Activated T-cell treated with anti-CD3 and anti-CD28 coated beads for 48 hours (primary cell): ENCODE measurements around the gene ESR1.
"Not testable (repeated sequence)": the region's sequence is repeated elsewhere in the genome, so short reads cannot be mapped to it uniquely, and the experiment has no call there.

Experiments used
- DNase-seq: peaks from one replicate; pipeline ENCODE4 v3.0.0-alpha.2; 2020; ENCODE audit warnings: low read depth

Gene ESR1

DNA sequence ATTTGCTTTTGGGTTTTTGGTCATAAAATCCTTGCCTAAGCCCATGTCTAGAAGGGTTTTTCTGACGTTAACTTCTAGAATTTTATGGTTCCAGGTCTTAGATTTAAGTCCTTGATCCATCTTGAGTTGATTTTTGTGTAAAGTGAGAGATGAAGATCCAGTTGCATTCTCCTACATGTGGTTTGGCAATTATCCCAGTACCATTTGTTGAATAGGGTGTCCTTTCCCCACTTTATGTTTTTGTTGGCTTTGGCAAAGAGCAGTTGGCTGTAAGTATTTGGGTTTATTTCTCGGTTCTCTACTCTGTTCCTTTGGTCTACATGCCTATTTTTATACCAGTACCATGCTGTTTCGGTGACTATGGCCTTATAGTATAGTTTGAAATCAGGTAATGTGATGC is 86.9 kb downstream of the ESR1 start:
- DNase-seq = not testable (repeated sequence)

DNA sequence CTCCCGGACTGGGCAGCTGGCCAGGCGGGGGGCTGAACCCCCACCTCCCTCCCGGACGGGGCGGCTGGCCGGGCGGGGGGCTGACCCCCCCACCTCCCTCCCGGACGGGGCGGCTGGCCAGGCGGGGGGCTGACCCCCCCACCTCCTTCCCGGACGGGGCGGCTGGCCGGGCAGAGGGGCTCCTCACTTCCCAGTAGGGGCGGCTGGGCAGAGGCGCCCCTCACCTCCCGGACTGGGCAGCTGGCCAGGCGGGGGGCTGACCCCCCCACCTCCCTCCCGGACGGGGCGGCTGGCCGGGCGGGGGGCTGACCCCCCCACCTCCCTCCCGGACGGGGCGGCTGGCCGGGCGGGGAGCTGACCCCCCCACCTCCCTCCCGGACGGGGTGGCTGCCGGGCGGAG is 91.7 kb downstream of the ESR1 start:
- DNase-seq = not testable (repeated sequence)

DNA sequence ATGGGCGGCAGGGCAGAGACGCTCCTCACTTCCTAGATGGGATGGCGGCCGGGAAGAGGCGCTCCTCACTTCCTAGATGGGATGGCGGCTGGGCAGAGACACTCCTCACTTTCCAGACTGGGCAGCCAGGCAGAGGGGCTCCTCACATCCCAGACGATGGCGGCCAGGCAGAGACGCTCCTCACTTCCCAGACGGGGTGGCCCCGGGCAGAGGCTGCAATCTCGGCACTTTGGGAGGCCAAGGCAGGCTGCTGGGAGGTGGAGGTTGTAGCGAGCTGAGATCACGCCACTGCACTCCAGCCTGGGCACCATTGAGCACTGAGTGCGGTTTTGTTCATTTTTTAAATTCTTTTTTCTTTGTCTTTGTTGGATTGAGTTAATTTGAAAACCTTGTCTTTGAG is 92.3 kb downstream of the ESR1 start:
- not testable (repeated sequence) for DNase-seq

DNA sequence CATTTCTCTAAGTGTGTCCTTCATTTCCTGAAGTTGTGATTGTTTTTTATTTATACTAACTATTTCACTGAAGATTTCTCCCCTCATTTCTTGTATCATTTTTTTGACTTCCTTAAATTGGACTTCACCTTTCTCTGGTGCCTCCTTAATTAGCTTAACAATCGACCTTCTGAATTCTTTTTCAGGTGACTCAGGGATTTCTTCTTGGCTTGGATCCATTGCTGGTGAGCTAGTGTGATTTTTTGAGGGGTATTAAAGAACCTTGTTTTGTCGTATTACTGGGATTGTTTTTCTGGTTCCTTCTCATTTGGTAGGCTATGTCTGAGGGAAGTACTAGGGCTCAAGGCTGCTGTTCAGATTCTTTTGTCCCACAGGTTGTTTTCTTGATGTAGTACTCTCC is 92.8 kb downstream of the ESR1 start:
- DNase-seq = no peak

DNA sequence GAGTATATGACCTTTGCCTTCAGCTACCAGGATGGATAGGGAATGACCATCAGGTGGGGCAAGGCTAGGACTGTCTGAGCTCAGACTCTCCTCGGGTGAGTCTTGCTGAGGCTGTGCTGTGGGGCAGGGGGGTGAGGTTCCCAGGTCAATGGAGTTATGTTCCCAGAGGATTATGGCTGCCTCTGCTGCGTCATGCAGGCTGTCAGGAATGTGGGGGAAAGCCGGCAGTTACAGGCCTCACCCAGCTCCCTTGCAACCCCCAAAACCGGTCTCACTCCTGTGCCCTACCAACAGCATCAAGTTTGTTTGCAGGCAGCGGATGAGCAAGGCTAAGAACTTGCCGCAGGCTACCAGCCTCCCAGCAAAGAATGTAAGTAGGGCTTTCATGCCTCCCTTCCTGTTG is 93.5 kb downstream of the ESR1 start:
- no peak for DNase-seq

DNA sequence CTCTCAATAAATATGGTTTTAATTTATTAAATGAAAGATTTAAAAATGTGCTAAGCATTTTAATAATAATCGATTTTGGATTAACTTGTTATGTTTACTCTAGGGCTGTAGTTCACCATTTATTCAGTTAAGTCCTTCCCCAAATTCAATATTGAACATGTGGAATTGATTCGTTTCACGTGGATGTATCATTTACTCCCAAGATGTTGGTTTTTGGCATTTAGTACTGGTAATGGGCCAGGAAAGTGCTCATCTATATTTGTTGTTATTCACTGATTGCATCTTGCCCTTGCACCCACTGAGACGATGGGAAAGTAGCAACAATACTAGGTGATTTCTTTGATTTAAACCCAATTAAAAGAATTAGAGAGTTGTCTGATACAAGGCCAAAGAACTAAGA is 97.1 kb downstream of the ESR1 start:
- no peak for DNase-seq

DNA sequence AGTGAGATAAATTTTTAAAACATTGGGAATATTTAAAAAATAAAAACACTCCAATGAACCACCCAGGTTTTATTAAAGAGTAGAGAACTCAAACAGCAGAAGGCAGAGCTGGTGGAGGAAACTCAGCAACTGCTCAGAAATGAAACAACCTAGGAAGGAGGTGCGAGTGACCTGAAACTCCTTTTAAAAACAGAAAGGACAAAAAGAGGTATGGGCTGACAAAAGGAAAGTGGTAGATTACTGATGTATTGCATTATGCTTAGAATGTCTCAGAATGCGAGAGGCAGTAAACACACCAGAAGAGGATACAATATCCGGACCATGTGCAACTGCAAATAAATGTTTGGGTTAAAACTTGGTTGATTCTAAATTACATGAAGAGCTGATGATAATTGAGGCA is 97.6 kb downstream of the ESR1 start:
- DNase-seq = no peak

DNA sequence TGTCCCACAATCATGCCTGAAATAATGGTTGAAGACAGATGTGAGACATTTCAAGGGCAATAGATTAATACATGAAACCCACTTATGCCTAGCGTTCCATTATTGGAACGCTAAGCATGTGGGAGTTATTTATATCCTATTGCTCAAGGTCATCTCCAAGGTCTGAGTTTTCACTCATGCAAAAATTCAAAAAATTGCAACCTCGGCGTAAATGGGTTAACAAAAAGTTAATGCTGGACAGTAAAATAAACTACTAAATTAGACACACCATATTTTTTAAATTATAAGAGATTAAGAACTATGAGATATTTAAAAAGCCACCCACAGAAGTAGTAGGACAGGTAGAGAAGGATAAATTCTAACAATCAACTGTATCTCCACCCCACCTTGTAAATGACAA is 98.4 kb downstream of the ESR1 start:
- no peak for DNase-seq

DNA sequence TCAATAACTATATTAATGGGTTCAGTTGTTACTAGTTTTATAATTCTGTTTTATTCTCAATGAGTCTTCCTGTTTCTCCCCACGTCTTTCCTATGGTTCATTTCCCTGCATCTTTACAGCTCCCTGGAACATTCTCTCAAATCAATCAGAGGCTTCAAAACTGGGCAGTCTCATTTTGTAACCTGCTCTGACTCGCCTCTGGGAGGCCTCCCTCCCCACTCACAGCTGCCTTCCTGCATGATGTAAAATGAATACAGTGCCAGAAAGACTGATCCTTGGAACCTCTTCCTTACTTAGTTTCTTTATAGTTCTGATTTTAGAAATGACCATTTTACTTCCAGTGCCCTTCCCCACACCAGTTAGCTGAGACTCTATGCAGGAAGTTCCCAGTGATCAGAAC is 103.9 kb downstream of the ESR1 start:
- DNase-seq = no peak

DNA sequence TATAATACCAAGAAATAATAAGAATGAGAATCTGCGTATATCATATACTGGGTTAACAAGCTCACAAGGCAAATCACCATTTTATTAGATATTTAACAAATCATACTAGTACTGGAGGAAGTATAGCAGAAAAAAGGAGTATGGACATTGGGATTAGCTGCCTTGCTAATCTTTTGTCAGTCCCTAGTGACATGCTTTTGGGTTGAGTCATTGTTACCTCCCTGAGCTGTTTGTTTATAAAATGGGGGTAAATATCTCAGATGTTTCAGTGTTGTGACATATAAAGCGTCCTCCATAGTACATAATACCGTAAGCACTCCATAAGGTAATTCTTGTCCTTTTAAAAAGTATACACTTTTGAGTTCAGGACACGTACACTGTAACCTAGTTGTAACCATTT is 107.0 kb downstream of the ESR1 start:
- DNase-seq = no peak

DNA sequence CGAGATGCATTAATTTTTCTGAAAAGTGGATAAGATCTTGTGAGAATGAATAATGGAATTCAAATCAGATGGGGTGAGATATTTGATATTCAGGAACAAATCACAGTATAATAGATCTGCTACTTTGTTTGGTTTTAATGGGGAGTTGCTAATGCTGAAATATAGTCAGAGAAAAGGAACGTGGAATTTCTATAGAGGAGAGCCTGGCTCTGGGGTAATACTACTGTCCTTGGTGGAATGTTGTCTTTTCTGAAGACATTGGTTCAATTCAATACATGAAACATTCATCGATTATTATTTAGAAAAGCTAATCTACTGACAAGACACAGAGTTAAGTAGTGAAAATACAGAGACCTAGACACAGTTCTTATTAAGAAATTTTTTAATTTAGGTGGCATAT is 108.6 kb downstream of the ESR1 start:
- DNase-seq = no peak

DNA sequence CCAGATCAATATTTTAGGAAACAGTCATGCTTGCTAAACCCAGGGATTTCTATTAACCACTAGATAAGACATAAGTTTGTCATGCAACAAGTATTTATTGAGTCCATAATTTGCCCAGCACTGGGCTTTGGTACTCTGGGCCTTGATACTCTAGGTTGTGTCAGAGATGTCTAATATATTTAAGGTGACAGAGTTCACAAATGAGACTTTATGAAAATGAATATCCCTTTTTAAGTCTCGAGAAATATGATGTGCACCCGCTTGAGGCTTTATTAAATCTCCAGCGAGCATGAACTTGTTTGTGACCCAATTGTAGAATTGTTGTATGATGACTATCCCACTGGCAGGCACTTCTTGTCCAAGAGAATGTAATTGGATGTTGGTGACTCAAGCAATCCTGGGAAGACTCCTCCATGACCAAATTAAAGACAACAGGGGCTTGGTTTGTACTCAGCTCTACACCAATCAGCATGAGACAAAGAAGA is 109.2 kb downstream of the ESR1 start:
- DNase-seq = no peak

DNA sequence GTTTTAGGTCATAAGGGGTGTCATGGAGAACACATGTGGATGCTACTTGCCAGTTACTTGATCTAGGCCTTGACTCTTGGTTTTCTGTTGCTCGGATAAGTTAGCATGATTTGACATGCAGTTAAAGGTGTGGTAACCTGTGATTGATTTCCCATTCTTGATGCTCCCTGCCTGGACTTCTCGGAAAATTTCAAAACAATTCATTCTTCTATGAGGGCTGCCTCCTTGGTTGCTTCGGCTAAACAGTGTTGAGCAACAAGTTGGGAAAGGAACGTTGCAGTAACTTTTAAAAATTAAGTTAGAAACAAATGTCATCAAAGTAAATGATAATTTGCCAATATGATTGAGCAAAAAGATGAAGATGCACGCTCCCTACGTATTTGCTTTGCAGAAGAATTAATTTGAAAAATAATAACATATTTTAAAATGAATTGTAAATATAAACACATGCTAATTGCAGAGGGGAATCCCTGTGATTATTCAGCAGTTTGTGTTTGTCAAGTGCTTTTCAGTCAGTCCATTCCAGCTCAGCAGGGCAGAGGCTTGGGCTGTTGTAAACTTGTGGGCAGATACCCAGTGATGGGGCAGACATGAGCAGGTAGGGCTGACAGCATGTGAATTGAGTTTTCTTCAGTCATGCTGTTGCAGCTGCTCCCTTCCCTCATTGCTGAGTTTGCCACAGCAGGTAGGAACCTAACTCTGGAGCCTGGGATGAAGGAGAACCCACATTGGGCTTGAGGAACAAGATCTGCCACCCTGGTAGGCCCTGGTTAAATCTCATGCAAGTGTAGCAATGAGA is 110.2 kb downstream of the ESR1 start:
- DNase-seq = no peak

DNA sequence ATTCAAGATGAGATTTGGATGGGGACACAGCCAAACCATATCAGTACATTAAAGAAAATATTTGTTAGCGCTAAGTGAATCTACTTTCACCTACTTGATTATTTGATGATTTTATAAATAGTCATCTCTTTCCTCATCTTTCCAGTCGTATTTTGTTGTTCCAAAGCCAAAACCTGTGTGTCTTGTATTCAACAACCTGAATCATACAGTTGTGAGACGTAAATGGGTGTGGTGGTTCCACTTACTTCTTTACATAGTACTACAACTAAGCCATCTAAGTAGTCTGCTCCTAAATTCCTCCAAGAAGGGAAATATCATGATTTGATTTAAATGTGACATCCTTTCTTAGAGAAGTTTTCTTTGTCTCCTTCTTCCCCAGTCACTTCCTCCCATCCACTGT is 132.8 kb downstream of the ESR1 start:
- no peak for DNase-seq

DNA sequence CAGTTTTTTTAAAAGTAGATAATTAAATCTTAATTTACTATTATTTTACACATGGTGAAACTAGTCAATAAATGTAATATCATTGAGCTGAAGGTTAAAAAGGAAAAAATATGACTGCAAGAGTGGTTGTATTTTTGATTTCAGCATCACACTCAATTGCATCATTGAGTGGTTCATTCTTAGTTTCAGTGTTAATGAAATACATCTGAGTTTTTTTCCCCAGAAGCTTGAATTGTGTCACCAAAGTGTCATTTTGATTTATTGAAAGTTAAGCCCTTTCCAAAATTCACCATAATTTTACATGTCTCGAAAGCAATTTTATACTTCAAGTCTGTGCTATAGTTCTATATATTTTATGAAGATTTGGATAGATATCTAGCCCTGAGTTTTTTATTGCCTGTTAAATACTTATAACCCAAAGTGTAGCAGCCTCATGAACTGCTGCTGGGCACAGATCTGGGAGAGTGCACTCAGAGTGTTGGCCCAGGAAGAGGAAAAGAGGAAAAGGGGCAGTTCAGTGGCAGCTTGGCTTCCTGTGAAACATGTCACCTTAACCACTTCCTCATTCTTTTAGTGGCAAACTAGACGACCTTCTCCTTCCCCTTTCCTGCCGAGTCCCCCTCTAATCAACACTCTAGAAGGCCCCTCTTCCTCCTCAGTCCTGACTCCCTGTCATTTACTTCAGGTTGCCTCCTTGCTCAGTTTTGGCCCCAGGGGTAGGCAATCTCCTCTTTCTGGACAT is 140.7 kb downstream of the ESR1 start:
- no peak for DNase-seq

DNA sequence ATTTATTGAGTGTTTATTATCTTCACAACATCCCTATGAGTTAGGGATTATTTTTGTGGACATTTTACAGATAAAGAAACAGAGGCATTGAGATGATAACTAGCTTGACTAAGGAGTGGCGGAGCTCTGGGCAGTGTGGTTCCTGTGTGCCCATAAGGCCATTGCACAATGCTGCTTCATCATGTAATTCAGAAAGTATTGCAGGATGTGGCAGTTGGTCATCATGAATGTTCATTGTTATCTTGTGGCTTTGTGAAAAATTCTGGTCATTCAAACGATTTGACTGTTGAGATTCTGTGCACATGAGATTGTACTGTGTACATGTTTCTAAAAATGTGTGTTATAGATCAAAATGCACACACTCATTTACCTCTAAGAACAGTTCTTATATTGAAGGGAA is 150.8 kb downstream of the ESR1 start:
- DNase-seq = no peak

DNA sequence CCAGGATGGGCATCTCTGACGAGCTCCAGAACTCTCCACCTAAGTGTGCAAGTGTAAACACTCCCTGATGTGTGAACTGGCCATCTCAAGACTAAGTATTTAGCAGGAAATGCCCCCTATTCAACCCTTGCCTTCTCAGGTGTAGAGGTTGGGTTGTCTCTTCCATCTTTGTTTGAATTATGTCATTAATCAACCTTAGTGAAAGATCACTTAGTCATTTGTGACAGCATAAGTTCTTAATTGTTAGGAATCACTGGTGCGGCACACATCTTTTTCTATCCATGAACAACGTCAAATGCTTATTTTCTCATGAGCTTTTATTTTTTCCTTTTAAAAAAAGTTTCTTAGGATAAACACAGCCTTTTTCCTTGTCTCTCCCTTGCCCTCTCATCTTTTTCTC is 151.6 kb downstream of the ESR1 start:
- no peak for DNase-seq

DNA sequence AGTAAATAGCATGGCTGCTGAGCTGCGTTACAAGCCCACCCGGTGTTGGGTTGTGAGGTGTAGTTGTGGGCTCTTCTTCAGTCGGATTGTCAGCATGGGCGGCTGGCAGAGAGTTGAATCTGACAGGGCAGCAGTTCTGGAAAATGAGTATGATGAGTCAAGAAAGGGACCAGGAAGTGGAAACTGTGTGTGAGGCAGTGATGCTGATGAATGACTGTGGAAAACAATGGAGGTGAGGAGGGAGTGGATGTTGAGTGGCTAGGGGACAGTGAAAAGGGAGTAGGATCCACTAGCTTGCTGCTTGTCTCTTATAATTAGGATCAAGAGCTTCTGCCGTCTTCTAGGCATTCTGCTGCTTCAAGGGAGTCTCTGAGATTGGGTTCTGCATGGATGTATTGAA is 154.3 kb downstream of the ESR1 start:
- DNase-seq = no peak

DNA sequence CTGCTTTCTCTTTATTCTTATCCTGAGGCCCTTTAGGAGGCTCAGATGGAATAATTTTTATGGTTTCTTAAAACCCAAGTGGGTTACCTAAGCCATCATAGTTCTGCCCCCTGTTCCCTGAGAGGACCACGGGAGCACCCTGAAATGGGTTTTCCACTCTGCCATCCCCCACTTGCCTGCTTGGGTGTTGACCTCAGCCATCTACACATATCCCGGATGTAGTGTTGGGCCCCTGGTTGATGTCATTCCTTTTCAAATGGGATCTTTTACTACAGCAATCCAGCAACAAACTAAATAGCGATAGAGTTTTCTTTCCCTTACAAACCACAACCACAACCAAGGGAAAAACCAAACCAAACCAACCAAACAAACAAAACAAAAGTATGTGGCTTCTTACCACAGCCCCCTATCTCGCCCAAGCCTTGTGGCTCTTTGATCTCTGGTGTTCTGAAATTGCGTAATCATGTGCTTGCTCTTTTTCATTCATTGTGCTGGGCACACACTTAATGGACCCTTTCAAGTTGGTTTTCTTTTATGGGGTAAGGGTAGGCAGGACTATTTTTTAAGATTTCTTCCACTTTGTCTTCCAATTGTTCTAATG is 154.9 kb downstream of the ESR1 start:
- DNase-seq = no peak

DNA sequence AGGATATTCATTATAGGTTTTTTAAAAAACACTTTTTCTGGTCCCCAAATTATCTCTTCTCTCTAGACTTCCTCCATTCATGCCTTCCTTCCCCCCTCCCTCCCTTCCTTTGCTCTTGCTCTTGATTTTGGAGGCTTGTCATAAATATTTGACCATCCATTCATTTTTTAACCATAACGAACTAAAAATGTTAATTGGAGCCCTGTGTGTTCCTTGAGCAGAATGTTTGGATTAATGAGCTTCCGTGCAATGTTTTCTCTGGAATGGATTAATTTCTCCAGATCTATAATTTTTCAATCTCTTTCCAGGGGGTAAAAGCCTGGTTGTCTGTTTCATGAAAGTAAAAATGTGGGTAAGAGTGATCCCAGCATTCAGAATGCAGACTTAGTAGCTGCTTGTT is 155.5 kb downstream of the ESR1 start:
- no peak for DNase-seq

DNA sequence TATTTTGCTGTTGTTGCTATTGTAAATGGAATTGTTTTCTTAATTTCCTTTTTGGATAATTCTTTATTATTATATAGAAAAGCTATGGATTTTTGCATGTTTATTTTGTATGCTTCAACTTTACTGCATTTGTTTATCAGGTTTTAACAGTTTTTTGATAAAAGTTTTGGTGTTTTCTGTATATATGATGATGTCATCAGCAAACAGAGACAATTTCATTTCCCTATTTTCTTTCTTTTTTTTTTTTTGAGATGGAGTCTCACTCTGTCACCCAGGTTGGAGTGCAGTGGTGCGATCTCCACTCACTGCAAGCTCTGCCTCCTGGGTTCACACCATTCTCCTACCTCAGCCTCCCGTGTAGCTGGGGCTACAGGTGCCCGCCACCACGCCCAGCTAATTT is 156.9 kb downstream of the ESR1 start:
- DNase-seq = not testable (repeated sequence)

DNA sequence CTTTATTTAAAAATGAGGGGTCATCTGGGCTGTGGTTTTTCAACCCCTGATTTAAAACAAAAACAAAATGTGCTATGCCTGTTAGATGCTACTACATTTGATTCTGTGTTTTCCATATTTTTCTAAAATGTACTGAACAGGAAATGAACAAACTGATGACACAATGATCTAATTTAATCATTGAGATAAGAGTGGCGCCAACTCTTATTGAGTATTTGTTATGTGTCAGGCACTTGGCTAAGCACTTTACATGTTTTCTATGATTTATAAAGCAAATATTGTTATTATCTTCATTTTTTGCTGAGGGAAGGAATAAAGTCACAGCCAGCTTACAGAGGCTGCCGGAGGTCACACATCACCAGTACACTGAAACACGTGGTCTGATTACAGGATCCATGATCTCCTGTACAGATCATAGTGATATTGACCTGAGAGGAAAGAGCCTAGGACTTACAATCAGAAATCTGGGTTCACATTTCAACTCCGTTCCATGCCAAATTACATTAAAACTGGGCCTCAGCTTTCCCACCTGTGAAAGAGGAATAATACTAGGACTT is 166.7 kb downstream of the ESR1 start:
- DNase-seq = no peak

DNA sequence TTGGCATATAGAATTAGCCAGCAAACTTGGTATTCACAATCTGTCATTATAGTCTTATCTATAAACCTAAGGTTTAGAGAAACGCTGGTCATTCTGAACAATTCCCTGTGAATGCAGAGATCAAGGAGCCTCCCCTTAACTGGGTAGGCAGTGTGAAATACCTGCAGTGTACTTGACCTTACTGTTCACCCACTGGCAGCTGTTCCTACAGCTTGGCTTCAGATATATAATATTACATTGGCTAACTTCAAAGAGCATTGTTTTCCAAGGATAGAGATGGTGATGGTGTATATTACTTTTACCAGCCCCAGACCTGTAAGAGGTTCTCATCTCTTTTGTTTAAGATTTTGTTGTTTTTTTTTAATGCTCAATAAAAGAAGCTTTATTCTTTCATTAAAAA is 168.3 kb downstream of the ESR1 start:
- DNase-seq = no peak
